Stimulated activated CD4-positive, alpha-beta T cell treated with anti-CD3 and anti-CD28 coated beads, Interleukin-15, amount 100 ng/mL, for 48 hours (primary cell): Measurements from ENCODE around the gene CDK2AP2.
"Not testable (repeated sequence)": the region's sequence is repeated elsewhere in the genome, so short reads cannot be mapped to it uniquely, and the experiment has no call there.

Experiments
- DNase-seq, 2 donors: peaks; one replicate each; pipeline ENCODE4 v3.0.0-alpha.2; 2020; ENCODE audit warnings: low read depth in 2 of 2

CDK2AP2 gene

GRCh38 chr11:67523556-67524479 is 15.9 kb upstream of the CDK2AP2 start:
- DNase-seq, result no peak

GRCh38 chr11:67522844-67523555 is 15.0 kb upstream of the CDK2AP2 start, which contains the start of gene CABP2:
Gene CABP2 (minus strand): TSS chr11:67523446. CDS start chr11:67523326, 120 bp downstream.
- DNase-seq, result no peak

- no peak for DNase-seq
These were observed 14.4 kb upstream of the CDK2AP2 start for GRCh38 chr11:67522338-67522737.

GRCh38 chr11:67521924-67522323 is 14.0 kb upstream of the CDK2AP2 start:
- no peak for DNase-seq

GRCh38 chr11:67520856-67521824 is 13.2 kb upstream of the CDK2AP2 start:
- DNase-seq, result no peak

- DNase-seq, result no peak
These were observed 11.8 kb upstream of the CDK2AP2 start for GRCh38 chr11:67519726-67520125.

- DNase-seq, result no peak
These were observed 10.0 kb upstream of the CDK2AP2 start for GRCh38 chr11:67517784-67518552.

- no peak for DNase-seq
These were observed 8.8 kb upstream of the CDK2AP2 start for GRCh38 chr11:67516806-67517205.

- DNase-seq, result no peak
These were observed 6.2 kb upstream of the CDK2AP2 start for GRCh38 chr11:67514116-67514515.

GRCh38 chr11:67511558-67511957 is 3.6 kb upstream of the CDK2AP2 start:
- not testable (repeated sequence) for DNase-seq

GRCh38 chr11:67510023-67510345 is 2.0 kb upstream of the CDK2AP2 start:
- no peak for DNase-seq

- peak; percentile 98 to 99 for DNase-seq
These were observed 642 bp upstream of the CDK2AP2 start for GRCh38 chr11:67508486-67509121.

GRCh38 chr11:67507242-67507863 is 609 bp downstream of the CDK2AP2 start:
- no peak for DNase-seq

GRCh38 chr11:67506426-67507051 is 1.4 kb downstream of the CDK2AP2 start:
- DNase-seq, result no peak

- peak; percentile 93 to 95 for DNase-seq
These were observed 2.2 kb downstream of the CDK2AP2 start for GRCh38 chr11:67505605-67506396.

GRCh38 chr11:67504950-67505581 is 2.9 kb downstream of the CDK2AP2 start, which contains the start of gene PITPNM1:
Gene PITPNM1 (minus strand): TSS chr11:67505363. CDS start chr11:67504180, 1,183 bp downstream.
- peak in 1 of 2 donors; percentile 74 for DNase-seq

- DNase-seq, result no peak
These were observed 3.7 kb downstream of the CDK2AP2 start for GRCh38 chr11:67504005-67504949.
